GM10266 (cell line): Measurements from ENCODE around the gene CACNA1G.

Experiments
- DNase-seq: peaks from one replicate; pipeline ENCODE4 v3.0.0; 2012; ENCODE audit errors: extremely low spot score
- CTCF ChIP-seq: IDR thresholded peaks from 2 replicates; pipeline ENCODE4 v1.5.1; 2012; ENCODE audit warnings: mild to moderate bottlenecking, low read depth; ENCODE audit not compliant: control insufficient read depth, insufficient read depth; ENCODE audit errors: missing control alignments

CACNA1G gene

GRCh38 chr17:50537721-50538548 lies 22.6 kb upstream of the CACNA1G start:
- no peak for DNase-seq
- no peak for TF ChIP-seq CTCF

- no peak for TF ChIP-seq CTCF
- no peak for DNase-seq
These were observed 21.7 kb upstream of the CACNA1G start for GRCh38 chr17:50538549-50539410.

DNA sequence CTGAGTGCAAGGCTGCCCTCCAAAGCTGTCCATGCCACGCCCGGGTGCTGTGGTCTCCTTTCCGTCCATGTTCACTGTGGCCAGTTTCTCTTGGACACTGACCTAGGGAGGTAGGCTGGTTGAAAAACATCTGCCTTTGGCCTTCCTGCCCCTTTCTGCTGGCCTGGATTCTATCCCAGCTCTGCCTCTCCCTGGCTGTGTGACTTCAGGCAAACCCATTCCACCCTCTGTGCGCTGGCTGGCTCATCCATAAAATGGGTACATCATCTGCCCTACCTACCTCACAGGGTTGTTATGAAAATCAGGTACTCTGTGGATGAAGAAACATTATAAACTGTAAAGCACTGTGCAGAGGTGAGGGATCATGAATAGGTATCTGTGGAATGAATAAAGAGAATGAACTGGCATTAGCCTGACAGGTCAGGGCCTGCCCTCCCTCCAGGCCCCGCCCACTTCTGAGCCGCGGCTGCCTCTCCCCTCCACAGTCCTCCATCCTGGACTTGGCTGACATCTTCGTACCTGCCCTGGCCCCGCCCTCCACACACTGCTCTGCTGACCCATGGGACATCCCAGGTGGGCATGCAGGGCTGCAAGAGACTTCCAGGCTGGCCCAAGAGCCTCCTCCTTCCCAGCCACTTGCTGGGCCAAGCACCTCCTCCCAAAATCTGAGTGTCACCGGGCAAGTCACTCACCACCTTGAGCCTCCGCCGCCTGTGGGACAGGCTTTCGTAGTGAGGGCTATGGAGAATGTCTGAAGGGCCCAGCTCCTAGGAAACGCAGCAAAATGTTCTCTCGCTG lies 20.6 kb upstream of the CACNA1G start:
- no peak for DNase-seq
- TF ChIP-seq CTCF, result no peak

DNA sequence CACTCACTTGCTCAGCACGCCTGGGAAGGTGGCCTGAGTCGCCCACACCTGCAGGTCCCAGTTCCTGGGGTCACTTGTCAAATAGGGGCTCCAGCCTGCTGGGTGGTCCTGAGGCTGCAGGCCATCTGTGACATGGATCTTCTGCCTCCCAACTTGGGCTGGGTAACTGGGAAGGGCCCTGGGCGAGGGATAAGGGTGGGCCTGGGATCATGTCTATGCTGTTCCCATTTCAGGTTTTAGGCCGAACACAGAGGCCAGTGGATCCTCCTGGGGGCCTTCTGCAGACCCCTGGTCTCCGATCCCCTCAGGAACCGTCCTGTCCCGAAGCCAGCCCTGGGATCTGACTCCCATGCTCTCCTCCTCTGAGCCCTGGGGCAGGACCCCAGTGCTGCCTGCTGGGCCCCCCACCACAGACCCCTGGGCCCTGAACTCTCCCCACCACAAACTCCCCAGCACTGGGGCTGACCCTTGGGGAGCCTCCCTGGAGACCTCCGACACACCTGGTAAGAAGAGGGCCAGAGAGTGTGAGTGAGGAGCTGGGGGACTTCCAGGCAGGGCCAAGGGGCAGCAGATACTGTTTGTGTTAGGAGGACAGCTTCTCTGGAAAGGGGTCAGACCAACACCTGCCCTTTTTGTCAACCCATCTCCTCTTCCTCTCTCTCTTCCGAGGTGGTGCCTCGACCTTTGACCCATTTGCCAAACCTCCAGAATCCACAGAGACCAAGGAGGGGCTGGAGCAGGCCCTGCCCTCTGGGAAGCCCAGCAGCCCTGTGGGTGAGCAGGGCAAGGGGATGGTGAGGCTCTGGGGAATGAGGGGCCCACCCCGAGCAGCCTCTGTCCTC lies 19.7 kb upstream of the CACNA1G start:
- TF ChIP-seq CTCF, result no peak

GRCh38 chr17:50541402-50541715 lies 19.2 kb upstream of the CACNA1G start:
- no peak for DNase-seq

More for the DNA sequence above, 19.7 kb upstream of the CACNA1G start:
- DNase-seq, result no peak

More at GRCh38 chr17:50541402-50541715, 19.2 kb upstream of the CACNA1G start:
- no peak for TF ChIP-seq CTCF
